Suprapubic skin (tissue), 4 donors: ENCODE data around the gene ATN1. TPM values are rescaled to one million over a fixed set of nuclear protein-coding genes. Genes with fewer than 3 reads are reported as not detected.
A peak's percentile ranks its signal among the peaks of the same experiment; 100 is the strongest.

ENCODE experiments used
- DNase-seq, 2 donors: peaks; one replicate each; pipeline ENCODE4 v3.0.0-alpha.2; 2019; ENCODE audit warnings: low spot score in 2 of 2
- H3K27ac ChIP-seq: fragments of 200-600 bp; sonication (generic); one replicate; pipeline ENCODE4 v1.5.1; 2019
- H3K27me3 ChIP-seq: fragments of 200-600 bp; sonication (generic); one replicate; pipeline ENCODE4 v1.5.1; 2019
- H3K36me3 ChIP-seq: fragments of 200-600 bp; sonication (generic); one replicate; pipeline ENCODE4 v1.5.1; 2019
- H3K4me1 ChIP-seq: fragments of 200-600 bp; sonication (generic); one replicate; pipeline ENCODE4 v1.5.1; 2019
- H3K4me3 ChIP-seq: fragments of 200-600 bp; sonication (generic); one replicate; pipeline ENCODE4 v1.5.1; 2019; ENCODE audit warnings: mild to moderate bottlenecking
- H3K9me3 ChIP-seq: fragments of 200-600 bp; sonication (generic); one replicate; pipeline ENCODE4 v1.5.1; 2019
- EP300 ChIP-seq: sonication (generic); formaldehyde crosslinking; IDR thresholded peaks from one replicate; pipeline ENCODE4 v1.6.1; 2017; ENCODE audit warnings: antibody characterized with exemption
- POLR2A ChIP-seq, 2 donors: fragments of 450-650 bp; IDR thresholded peaks; one replicate each; pipeline ENCODE4 v1.6.1; 2017; ENCODE audit warnings: antibody characterized with exemption in 2 of 2, mild to moderate bottlenecking in 2 of 2, moderate library complexity in 2 of 2
- POLR2AphosphoS5 ChIP-seq, 3 donors: sonication (generic); formaldehyde crosslinking; IDR thresholded peaks; one replicate each; pipeline ENCODE4 v1.6.1; 2017; ENCODE audit warnings: antibody characterized with exemption in 3 of 3
- WGBS: methylation state at CpG from one replicate; pipeline ENCODE4 v1.1.5; 2018; 5-methylcytosine and 5-hydroxymethylcytosine counted together
- total RNA-seq, 4 donors: library from RNA; depleted of rRNA; stranded (reverse); fragments of >200 nt; gene quantifications; one replicate each; pipeline ENCODE4 v1.1.0, GENCODE V29; 2016
- TF ChIP-seq, protein P1 (sequence below), 2 donors: fragments of 200-600 bp in 1 of 2; fragments of 450-650 bp in 1 of 2; sonication (generic) in 1 of 2; IDR thresholded peaks; one replicate each; pipeline ENCODE4 v1.5.1; 2016 to 2019; ENCODE audit warnings: antibody characterized with exemption in 2 of 2, mild to moderate bottlenecking in 1 of 2, moderate library complexity in 1 of 2

Gene ATN1
- total RNA-seq, 4 donors from 2014 or later: 58.4 to 137 (median 67.7) TPM

DNA sequence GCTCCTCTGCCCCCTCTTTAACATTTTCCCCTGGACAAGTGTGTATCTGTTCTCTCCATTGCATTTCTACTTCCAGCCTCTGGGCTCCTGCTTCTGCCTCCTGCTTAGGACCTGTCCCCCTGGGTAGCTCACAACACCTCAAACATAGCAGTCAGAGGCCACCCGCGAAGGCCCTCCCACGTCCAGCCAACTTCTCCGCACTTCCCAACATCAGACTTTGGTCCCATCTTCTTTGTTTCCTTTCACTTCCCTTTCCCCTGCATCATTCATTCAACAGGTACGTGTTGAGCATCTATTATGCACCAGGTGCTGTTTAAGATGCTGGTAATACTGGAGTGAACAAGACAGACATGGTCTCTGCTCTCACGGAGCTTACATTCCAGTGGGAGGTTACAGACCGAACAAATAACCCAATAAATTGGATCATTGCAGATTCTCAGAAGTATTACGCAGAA lies 19.2 kb downstream of the ATN1 start:
- H3K4me3 ChIP-seq: peak overlapping the region; percentile 47
- H3K4me1 ChIP-seq: peaks cover 42% of the 10 kb centered on the region
- peaks cover 3% of the 10 kb centered on the region for H3K36me3 ChIP-seq
- TF ChIP-seq, protein P1, sequence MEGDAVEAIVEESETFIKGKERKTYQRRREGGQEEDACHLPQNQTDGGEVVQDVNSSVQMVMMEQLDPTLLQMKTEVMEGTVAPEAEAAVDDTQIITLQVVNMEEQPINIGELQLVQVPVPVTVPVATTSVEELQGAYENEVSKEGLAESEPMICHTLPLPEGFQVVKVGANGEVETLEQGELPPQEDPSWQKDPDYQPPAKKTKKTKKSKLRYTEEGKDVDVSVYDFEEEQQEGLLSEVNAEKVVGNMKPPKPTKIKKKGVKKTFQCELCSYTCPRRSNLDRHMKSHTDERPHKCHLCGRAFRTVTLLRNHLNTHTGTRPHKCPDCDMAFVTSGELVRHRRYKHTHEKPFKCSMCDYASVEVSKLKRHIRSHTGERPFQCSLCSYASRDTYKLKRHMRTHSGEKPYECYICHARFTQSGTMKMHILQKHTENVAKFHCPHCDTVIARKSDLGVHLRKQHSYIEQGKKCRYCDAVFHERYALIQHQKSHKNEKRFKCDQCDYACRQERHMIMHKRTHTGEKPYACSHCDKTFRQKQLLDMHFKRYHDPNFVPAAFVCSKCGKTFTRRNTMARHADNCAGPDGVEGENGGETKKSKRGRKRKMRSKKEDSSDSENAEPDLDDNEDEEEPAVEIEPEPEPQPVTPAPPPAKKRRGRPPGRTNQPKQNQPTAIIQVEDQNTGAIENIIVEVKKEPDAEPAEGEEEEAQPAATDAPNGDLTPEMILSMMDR (IDR thresholded peaks at IDR 0.05): no peak
- TF ChIP-seq EP300 (no peak), POLR2A (IDR thresholded peaks at IDR 0.05) (no peak), POLR2AphosphoS5 (IDR thresholded peaks at IDR 0.05) (no peak)
- H3K9me3 ChIP-seq: no peaks in the 10 kb centered on the region
- H3K27me3 ChIP-seq: no peaks in the 10 kb centered on the region
- WGBS: 45% methylated on average over 8 of the region's 8 CpGs
- peak overlapping the region; percentile 79 for H3K27ac ChIP-seq
- DNase-seq: no peak

GRCh38 chr12:6947615-6948014 lies 19.9 kb downstream of the ATN1 start:
- Histone ChIP-seq H3K4me1 (peaks cover 41% of the 10 kb centered on the region), H3K27ac (no peak overlapping the region)
- WGBS: 84% methylated on average over 8 of the region's 8 CpGs

DNA sequence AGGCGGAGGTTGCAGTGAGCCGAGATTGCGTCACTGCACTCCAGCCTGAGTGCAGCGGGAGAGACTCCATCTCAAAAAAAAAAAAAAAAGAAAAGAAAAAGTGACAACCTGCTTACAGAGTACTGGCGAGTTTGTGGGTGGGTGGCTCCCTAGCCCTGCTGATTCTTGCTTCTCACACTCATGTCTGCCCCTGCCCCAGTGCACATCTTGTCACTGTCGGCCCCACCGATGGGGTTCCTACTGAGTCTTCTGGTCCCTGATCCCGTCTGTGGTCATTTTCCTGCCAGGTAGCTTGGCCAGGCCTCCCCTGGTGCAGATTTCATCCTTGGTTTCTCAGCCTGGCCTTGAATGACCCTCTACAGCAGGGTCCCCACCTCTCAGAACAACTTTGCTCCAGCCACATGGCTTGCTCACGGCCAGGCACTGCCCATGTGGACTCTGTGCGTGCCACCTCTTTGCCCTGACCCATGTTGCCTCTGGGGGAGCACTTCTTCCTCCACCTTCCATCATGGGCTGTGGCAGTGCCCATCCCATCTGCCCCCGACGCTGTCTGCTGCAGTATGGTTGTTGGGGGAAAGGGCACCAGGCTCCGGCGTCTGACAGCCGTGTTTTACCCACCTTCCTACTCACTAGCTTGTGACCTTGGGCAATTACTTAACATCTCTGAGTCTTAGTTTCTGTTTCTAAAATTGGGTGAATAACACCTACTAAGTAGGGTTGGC lies 21.3 kb downstream of the ATN1 start:
- WGBS: 74% methylated on average over 15 of the region's 15 CpGs
- H3K27me3 ChIP-seq: no peaks in the 10 kb centered on the region
- DNase-seq: peak in 1 of 2 donors; percentile 71
- H3K9me3 ChIP-seq: no peaks in the 10 kb centered on the region
- peaks cover 3% of the 10 kb centered on the region for H3K36me3 ChIP-seq
- H3K4me3 ChIP-seq: no peak overlapping the region
- no peak for TF ChIP-seq POLR2AphosphoS5 (IDR thresholded peaks at IDR 0.05)
- TF ChIP-seq, protein P1 (IDR thresholded peaks at IDR 0.05): no peak
- TF ChIP-seq POLR2A (IDR thresholded peaks at IDR 0.05): no peak
- no peak for TF ChIP-seq EP300
- peaks cover 33% of the 10 kb centered on the region for H3K4me1 ChIP-seq
- H3K27ac ChIP-seq: no peak overlapping the region

More at GRCh38 chr12:6947615-6948014, 19.9 kb downstream of the ATN1 start:
- H3K36me3 ChIP-seq: peaks cover 3% of the 10 kb centered on the region
- TF ChIP-seq, protein P1 (IDR thresholded peaks at IDR 0.05): no peak
- TF ChIP-seq EP300 (no peak), POLR2A (IDR thresholded peaks at IDR 0.05) (no peak), POLR2AphosphoS5 (IDR thresholded peaks at IDR 0.05) (no peak)
- no peak overlapping the region for H3K4me3 ChIP-seq
- DNase-seq: no peak
- H3K27me3 ChIP-seq: no peaks in the 10 kb centered on the region
- H3K9me3 ChIP-seq: no peaks in the 10 kb centered on the region

DNA sequence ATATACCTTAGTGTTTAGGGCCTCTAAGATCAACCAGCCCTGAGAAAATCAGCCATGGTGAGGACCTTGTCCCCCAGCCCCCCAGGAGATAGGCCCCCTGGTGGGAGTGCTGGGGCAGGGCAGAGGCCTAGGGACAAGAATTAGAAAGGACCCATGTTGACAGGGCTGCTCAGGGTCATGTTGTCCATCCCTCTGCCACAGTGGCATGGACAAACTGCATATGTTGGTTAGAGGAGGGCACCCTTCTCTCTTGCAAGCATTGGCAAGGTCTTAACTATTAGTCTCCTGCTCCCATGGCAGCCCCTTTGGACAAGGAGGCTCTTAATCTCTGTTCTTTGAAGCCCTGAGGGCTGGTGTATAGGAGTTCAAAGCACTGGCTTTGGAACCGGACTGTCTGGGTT lies 22.6 kb downstream of the ATN1 start:
- TF ChIP-seq, protein P1 (IDR thresholded peaks at IDR 0.05): no peak
- no peak for TF ChIP-seq EP300
- no peak for TF ChIP-seq POLR2AphosphoS5 (IDR thresholded peaks at IDR 0.05)
- TF ChIP-seq POLR2A (IDR thresholded peaks at IDR 0.05): no peak
- DNase-seq: no peak
- WGBS: 86% methylated on average over 1 of the region's 1 CpG
- Histone ChIP-seq H3K4me3 (no peak overlapping the region), H3K9me3 (no peaks in the 10 kb centered on the region), H3K27ac (no peak overlapping the region), H3K4me1 (peaks cover 27% of the 10 kb centered on the region), H3K36me3 (peaks cover 5% of the 10 kb centered on the region), H3K27me3 (no peaks in the 10 kb centered on the region)

GRCh38 chr12:6950811-6951540 lies 23.2 kb downstream of the ATN1 start, which contains the start of gene PTPN6:
Gene PTPN6, plus strand, starts transcription at chr12:6951356. Its CDS starts 157 bp downstream, at chr12:6951513.
- peak within 1 kb of the TSS; percentile 63 for H3K27ac ChIP-seq
- peak in 1 of 2 donors; percentile 88 for DNase-seq
- WGBS: 66% methylated on average over 14 of the region's 25 CpGs
- H3K4me3 ChIP-seq: peak within 1 kb of the TSS; percentile 44
- TF ChIP-seq EP300: no peak
- peaks cover 7% of the 10 kb centered on the region for H3K36me3 ChIP-seq
- no peaks in the 10 kb centered on the region for H3K27me3 ChIP-seq
- peaks cover 21% of the 10 kb centered on the region for H3K4me1 ChIP-seq
- no peaks in the 10 kb centered on the region for H3K9me3 ChIP-seq
